Activated CD8-positive, alpha-beta memory T cell treated with anti-CD3 and anti-CD28 coated beads for 36 hours (primary cell): ENCODE data around the gene GPT2. TPM values are rescaled to one million over a fixed set of nuclear protein-coding genes. Genes with fewer than 3 reads are reported as not detected.

Experiments
- CTCF ChIA-PET: fragments of 350-600 bp; sonication (Branson Sonifier 250); formaldehyde crosslinking; loops from one replicate; lab custom pipeline; 2021; ENCODE audit warnings: antibody characterized with exemption; lab: Charles Lee
- POLR2A ChIA-PET: fragments of 350-600 bp; sonication (Branson Sonifier 250); formaldehyde crosslinking; loops from one replicate; lab custom pipeline; 2021; ENCODE audit warnings: antibody characterized with exemption; lab: Charles Lee
- total RNA-seq, 2 experiments: library from RNA; stranded (reverse); gene quantifications; one replicate each; pipeline ENCODE4 v1.2.3, GENCODE V29; 2021

Gene GPT2
- total RNA-seq, 2 experiments from 2014 or later, result 31.6 to 33.4 TPM

DNA sequence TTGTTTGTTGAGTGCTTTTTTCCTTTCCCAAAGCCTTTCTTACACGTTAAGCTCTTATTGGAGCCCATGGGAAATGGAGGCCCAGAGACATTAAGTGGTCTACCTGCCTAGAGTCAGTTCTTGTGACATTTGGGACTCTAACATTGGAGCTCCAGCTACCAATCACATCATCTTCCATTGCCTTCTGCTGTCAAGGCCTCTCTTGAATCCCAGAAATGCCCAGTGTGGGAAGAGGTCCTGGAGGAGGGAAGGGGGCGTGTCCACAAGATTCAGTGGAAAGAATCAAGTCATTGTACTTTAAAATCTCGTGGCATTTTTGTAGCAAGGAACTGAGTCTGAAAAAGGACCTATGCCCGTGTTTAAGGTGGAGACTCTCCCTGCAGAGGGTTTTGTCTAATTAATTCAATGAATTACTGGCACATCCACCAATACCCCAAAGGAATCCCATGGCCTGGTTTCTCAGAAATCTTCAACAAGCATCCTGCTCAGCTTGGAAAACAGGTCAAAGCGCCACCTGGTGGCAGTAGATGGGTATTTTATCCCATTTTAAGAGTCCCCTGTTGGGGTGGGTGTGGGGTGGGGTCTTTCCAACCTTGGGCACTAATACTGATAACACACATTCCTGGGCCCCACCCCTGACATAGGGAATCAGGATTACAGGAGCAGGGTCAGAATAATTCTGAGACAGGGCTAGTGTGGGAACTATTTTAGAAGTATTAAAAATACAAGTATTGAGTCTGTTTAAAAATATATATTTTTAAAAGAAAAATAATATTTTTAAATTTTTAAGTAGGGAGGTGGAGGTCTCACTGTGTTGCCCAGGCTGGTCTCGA is 24.6 kb downstream of the GPT2 start:
- ChIA-PET CTCF (interaction anchor here (0.6 to 4.2 kb wide), 7 partner anchors 21 to 235 kb away, joined by 3 to 29 read pairs (median 3); partner anchors contain the start of gene GPT2), POLR2A (no interaction called here)

DNA sequence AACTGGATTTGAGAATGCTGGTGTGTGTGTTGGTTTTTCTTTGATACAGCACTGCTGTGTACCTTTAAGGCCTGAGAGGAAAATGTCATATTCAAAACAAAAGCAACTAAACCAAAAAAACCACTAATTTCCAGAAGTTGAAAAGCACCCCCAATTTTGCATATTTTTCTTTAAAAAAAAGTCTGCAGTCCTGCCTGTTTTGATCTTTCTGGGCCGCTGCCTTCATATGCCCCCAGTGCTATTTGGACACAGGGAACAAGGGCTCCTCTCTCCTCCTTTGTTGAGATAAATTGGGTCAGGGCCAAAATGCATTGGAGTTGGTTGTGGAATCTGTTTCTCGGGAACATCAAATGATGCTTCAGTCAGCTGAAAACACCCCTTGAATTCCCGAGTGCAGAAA is 26.9 kb downstream of the GPT2 start:
- ChIA-PET POLR2A (no interaction called here), CTCF (interaction anchor here (4.2 kb wide), 1 partner anchor 57 kb away, joined by 29 read pairs; no protein-coding TSS in a partner anchor)

DNA sequence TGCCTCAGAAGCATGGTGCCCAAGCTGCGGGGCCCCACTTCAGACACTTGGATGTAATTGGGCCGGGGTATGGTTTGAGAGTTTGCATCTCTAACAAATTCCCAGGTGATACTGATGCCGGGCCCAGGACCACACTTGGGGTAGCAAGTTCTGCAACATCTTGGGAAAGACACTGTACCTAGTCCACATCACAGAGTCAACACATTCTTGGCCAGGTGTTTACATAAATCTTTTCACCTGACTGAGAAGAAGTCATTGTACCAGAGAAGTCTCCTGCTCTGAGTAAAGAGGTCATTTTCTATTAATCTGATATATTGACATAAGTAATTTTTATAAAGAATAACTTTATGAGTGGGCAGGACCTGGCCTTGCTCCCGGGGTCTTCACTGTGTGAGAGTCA is 27.5 kb downstream of the GPT2 start:
- ChIA-PET CTCF (interaction anchor here (0.6 to 4.2 kb wide), 2 partner anchors 58 to 72 kb away, joined by 4 to 29 read pairs; no protein-coding TSS in a partner anchor), POLR2A (no interaction called here)

DNA sequence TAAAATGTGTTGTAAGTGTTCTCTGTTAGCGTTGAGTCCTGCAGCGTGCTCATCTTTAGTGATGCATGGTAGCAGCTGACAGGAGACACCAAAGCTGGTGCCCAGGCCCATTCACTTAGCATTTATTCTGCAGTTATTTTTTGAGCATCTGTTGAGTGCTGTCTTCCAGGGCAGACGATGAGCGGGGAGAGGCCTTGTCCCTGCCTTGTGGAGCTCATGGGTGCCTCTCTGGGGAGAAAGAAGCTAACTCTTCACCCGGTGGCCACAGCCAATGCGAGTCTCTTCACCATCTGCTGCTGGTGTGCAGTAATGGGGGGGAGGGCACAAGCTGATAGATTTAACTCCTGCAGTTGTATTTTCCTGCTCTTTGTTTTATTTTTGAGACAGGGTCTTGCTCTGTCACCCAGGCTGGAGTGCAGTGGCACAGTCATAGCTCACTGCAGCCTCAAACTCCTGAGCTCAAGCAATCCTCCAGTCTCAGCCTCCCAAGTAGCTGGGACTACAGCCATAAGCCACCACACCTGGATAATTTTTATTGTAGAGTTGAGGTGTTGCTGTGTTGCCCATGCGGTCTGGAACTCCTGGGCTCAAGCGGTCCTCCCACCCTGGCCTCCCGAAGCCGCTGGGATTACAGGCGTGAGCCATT is 30.5 kb downstream of the GPT2 start:
- CTCF ChIA-PET, result interaction anchor here (1.3 kb wide), 1 partner anchor 15 kb away, joined by 4 read pairs; no protein-coding TSS in a partner anchor
- POLR2A ChIA-PET, result no interaction called here

DNA sequence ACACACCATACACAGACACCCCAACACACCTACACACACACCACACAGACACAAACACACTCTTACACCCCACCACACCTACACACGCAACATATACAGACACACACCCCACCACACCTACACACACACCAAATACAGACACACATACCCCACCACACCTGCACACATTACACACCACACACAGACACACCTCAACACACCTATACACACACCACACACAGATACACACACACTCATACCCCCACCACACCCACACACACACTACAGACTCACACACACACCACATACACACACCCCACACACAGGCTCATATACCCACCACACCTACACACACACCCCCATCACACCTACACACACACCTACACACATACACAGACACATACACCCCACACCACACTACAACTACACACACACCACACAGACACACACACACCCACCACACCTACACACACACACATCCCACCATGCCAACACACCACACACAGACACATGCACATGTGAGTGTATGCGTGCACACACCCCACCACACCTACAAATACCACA is 31.4 kb downstream of the GPT2 start:
- POLR2A ChIA-PET, result no interaction called here
- CTCF ChIA-PET, result no interaction called here

DNA sequence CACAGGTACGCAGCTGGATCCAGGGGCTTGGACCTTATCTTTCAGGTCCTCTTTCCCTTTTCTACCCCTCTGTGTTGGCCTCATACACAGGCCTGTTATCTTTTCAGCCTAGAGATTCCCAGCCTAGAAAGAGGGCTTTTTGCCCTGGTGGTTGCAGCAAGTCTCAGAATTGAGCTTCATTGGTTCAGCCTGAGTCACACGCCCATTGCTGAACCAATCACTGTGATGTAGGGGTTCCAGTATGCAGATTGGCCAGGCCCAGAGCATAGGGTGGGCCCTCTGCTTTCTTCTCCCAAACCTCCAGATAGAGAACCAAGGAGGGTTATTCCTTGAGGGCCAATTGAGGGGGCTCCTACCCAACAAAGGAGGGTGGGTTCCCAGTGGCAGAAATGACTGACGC is 32.8 kb downstream of the GPT2 start:
- CTCF ChIA-PET, result no interaction called here
- POLR2A ChIA-PET, result no interaction called here

DNA sequence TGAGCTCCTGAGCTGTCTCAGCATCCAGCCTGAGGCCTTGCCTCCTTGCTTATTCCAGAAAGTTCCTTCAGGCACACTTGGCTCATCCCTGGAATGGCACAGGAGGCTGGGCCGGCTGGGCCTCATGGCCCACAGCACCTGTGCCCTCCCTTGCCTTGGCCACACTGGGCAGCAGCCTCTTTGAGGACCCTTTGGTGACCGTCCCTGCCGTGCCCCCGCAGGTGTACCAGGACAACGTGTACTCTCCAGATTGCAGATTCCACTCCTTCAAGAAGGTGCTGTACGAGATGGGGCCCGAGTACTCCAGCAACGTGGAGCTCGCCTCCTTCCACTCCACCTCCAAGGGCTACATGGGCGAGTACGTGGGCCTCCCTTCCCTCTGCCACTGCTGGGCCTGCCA is 34.2 kb downstream of the GPT2 start:
- ChIA-PET POLR2A (no interaction called here), CTCF (no interaction called here)

DNA sequence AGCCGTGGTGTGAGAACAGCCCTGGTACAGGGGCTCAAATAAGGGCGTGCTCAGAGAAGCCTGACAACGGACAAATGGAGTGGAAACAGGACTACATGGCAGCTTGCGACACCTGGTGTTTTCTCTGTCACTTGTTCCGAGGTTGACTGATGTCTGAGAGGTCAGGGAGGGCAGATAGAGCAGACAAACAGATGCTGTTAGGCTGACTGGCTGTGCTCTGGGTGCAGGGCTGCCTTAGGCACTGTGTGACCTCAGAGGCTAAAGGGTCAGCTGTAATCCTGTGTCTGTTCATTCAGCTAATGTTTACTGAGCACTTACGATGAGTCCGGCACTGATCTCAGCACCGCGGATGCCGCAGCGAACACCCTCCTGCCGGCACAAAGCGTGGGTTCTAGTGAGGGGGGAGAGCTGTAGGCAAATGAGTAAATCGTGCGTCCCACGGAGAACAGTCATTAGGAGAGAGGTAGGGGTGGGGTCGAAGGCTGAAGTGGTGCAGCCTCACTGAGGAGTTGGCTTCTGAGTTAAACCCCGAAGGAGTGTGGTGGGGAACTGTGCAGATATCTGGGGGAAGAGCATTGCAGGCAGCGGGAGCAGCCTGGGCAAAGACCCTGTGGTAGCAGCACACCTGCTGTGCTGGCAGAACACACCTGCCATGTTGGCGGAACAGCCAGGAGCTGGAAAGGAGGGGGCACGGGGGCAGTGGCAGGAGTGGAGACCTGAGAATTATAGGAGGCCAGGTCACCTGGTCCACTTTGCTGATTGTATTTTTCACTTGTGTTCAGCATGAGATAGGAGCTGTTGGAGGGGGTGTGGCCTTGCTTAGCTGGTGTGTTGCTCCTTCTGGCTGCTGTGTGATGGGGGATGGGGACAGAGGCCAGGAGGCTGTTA is 35.0 kb downstream of the GPT2 start:
- ChIA-PET CTCF (no interaction called here), POLR2A (no interaction called here)

DNA sequence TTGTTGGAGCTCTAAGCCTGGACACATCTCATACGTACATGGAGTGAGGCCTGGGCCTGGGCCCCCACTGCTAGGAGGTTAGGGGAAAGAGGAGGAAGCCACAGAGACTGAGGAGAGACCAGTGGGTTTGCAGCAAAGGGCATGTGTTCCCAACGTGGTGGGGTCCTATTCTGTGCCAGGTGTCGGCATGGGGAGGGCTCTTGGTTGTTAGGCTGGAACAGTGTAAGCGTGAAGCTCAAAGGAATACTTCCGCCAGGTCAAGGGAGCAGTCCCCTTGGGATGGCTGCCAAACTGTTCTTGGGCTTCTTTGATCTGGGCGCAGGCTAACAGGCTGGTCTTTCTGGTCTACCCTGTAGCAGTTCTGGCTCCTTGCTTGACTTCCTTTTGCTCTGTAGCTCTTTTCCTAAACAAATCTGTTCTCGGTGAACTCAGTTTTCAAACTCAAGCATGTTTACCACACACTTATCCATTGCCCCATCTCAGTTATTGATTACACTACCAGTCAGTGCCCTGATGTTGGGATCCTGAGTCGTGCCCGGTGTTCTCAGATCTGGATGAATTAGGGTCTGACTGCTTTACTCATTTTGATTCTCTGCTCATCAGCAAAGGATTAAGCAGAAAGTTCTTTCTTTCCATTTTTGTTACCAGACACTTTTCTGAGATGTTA is 36.4 kb downstream of the GPT2 start:
- POLR2A ChIA-PET, result no interaction called here
- CTCF ChIA-PET, result interaction anchor here (2.4 kb wide), 1 partner anchor 10 kb away, joined by 6 read pairs; no protein-coding TSS in a partner anchor

DNA sequence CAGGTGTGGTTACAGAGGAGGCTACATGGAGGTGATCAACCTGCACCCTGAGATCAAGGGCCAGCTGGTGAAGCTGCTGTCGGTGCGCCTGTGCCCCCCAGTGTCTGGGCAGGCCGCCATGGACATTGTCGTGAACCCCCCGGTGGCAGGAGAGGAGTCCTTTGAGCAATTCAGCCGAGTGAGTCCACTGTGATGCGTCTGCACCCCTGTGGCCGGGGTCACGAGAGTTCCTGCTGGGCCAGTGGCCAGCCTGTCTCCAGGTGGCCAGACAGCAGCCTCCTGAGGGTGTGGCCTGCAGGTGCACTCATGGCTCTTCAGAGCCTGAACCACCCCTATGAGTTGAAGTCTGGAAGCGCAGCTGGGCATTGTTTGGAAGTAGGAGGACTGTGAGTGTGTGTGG is 38.1 kb downstream of the GPT2 start:
- POLR2A ChIA-PET, result no interaction called here

DNA sequence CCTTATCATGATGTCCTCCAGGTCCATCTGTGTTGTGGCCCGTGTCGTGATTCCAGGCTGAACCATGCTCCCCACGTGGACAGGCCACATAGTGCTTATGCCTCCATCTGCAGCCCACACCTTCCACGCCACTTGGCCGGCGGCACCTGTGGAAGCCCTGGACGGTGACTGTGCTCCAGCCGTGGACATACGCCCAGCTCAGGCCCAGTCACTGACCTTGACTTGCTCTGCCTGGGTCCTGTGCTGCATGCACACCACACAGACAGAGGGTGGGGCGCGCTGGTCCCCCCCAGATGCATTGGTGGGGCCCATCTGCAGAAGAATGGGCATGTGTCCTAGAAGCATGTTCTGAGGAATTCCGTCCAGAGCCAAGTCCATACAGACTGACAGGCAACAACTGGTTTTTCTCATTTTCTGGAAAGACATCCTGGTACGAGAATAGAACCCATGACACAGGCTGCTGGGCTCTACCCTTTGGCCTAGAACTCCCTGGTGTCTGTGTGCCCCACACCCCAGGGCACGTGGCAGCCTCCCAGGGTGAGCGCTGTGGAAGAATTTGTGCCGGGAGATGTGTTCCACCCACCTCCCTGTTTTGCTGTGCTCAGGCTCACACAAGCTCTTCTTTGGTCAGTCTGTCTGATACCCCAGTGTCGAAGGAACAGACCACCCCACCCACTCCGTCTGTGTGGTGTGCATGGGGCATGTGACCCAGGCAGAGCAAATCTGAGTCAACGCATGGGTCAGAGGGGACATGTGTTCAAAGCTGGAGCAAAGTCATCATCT is 39.5 kb downstream of the GPT2 start:
- ChIA-PET POLR2A (interaction anchor here (0.5 kb wide), 1 partner anchor 11 kb away, joined by 7 read pairs; no protein-coding TSS in a partner anchor), CTCF (no interaction called here)

More for the DNA sequence above, 38.1 kb downstream of the GPT2 start:
- CTCF ChIA-PET, result interaction anchor here (0.6 kb wide), 1 partner anchor 41 kb away, joined by 3 read pairs; no protein-coding TSS in a partner anchor

DNA sequence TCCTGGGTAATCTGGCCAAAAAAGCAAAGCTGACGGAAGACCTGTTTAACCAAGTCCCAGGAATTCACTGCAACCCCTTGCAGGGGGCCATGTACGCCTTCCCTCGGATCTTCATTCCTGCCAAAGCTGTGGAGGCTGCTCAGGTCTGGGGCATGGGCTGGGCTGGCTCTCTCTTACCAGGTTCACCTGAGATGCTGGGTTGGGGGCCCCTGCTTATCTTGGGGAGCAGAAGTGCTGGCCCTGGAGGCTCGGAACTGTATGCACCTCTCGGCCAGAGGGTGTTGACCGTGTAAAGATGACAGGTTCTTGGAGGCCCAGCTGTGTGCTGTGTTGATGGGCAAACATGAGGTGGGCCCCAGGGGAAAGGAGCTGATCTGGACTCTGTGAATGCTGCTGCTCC is 40.2 kb downstream of the GPT2 start:
- ChIA-PET CTCF (no interaction called here), POLR2A (no interaction called here)

DNA sequence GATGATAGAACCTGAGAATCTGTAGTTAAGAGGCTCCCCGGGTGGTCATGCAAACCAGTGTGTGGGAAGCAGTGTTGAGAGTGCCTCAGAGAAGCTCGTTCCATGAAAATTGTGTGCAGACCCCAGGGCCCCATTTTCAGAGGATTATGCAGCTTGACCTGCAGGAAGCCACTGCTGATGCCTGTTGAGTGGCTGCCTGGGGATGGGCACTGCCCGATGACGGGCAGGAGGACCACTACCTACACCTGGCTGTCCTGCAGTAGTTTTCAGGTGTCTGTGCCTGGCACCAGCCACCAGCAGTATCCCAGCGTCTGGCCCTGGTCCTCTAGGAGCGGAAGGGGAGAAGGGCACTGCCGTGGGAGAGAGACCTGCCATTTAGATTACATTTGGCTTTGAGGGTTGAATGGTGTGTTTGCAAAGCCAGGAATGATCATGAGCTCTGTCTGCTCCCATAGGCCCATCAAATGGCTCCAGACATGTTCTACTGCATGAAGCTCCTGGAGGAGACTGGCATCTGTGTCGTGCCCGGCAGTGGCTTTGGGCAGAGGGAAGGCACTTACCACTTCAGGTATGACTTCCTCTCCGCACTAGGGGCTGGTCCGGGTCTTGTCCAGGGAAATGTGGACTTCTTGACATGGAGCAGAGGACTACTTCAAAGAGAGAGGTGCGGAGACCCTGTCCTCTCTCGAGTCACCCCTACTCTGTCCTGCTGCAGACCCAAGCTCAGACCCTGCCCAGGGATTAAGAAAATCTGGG is 42.5 kb downstream of the GPT2 start:
- ChIA-PET CTCF (no interaction called here), POLR2A (interaction anchor here (0.6 kb wide), 1 partner anchor 20 kb away, joined by 4 read pairs; no protein-coding TSS in a partner anchor)

DNA sequence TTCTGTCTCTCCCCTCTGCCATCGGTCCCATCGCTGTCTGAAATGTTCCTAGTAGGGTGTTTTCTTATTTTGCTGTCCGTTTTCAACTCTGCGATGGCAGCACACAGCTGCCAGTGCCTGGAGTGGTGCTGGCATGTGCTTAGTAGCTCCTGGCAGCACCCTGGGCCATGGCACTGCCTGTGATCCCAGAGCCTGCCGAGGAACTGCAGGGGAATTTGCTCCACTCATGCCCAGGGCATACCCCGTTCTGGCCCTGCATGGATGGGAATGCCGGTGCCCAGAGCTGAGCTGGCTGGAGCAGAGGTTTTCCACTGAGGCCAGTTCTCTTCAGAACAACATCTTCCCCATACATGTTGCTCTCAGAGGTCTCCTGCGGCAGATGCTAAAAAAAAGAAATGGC is 43.1 kb downstream of the GPT2 start:
- ChIA-PET POLR2A (no interaction called here), CTCF (no interaction called here)

DNA sequence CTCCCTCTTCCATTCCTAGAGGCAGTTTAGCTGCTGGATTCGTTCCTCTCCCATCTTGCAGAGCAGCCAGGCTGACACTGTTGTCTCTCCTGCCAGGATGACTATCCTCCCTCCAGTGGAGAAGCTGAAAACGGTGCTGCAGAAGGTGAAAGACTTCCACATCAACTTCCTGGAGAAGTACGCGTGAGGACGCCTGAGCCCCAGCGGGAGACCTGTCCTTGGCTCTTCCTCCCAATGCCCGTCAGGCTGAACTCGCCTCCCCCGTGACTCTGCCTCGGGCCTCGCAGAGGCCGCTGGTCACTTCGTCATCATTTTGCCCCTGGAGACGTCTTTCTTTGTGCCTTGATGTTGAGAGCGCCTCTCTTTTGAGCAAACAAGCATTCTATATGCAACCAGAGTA is 44.6 kb downstream of the GPT2 start:
- CTCF ChIA-PET, result interaction anchor here (0.6 to 1.9 kb wide), 5 partner anchors 10 to 1391 kb away, joined by 3 to 6 read pairs (median 4); no protein-coding TSS in a partner anchor
- POLR2A ChIA-PET, result interaction anchor here (0.7 kb wide), 1 partner anchor 1630 kb away, joined by 3 read pairs; no protein-coding TSS in a partner anchor

DNA sequence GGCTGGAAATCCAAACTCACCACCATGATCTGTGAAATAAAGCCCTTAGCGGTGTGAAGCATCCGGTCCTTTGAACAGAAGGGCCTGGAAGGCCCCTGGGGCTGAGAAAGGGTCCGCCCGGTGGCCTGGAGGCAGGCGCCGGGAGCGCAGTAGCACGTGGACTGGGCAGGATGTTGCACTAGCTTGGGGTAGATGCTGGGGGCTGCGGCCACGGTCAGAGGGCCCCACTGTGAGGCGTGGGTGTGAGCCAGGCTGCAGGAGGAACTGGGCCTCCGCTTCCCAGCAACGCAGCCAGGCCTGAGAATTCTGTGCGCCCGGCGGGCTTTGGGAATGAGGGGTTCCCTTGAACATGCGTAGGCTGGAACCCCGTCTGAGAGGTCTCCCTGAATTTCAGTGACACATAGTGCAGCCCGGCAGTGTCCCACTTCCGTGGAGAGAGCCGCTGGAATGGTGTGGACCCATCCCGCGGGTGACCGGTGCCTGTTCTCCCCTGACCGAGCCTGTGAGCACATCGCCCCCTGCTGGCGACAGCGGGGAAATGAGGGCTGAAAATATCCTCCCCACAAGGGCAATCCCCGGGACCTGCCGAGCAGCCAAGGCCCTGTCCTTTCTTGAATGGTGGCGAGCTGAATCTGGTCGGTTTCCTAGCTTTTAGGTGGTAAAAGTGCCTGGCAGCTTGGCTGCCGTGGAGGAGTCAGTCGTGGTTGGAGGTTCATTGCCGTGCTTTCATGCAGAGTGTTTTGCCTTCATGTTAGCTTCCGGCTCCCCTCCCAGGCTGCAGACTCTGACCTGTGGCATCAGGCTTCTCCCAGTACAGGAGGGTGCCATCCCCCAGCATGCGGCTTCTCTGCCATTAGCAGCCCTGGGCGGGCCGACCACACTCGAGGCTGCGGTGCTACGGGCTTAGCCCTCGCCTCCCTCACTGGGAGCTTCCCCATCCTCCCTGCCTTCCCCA is 45.5 kb downstream of the GPT2 start:
- ChIA-PET CTCF (interaction anchor here (0.6 to 1.9 kb wide), 15 partner anchors 9 to 98 kb away, joined by 3 to 8 read pairs (median 3); partner anchors contain the start of gene C16orf87), POLR2A (no interaction called here)
